ENCODE data around the gene INS. TPM values are rescaled to one million over a fixed set of nuclear protein-coding genes. Genes with fewer than 3 reads are reported as not detected.

The INS gene
- total and polyA plus RNA-seq, 2 of the 4 experiments (the other 2 are of a cell fraction): not detected

DNA sequence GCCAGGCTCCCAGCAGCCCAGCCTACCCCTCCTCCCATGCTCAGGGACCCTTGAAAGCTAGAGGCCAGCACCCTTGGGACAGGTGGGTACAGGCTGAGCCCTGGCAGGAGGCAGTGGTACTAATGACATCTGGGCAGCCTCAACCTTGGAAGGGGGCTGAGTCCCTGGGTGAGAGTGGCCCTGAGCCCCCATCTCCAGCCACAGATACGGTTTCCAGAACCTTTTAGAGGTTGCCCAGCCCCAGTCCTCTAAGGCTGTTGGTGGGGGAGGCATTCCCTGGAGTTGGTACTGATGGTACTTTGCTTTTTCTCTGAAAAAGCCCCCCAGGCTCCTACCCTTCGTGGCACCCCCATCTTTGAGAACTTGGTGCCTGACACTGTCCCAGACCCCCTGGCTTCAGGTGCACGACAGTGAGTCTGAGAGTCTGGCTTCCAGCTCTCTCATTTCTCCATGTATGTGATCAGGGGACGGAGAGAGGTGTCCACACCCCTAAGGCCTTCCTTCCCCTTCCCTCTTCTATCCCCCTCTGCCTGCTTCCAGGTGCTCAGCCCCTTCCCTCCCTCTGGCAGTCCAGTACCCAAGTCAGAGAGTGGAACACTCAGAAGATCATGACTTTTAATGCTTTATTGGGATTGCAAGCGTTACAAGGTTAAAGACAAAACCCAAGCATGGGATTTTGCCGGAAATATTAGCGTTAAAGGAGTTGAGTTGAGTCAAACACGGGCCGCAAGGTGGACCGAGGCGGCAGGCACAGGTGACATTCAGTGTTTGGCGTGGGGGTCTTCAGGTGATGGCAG, 32.3 kb downstream of the INS start:
- no peak overlapping the region for H3K18ac ChIP-seq (ENCODE audit: low read depth, low read length)
- TF ChIP-seq POLR2A (IDR thresholded peaks at IDR 0.05; ENCODE audit: low read depth, low read length) (no peak), MXI1 (IDR thresholded peaks at IDR 0.05; ENCODE audit: borderline replicate concordance, low read depth, low read length) (no peak), RAD21 (IDR thresholded peaks at IDR 0.05; ENCODE audit: low read length) (no peak)
- H2AK5ac ChIP-seq (ENCODE audit: low read depth, low read length): no peak overlapping the region
- DNase-seq (no peak), ATAC-seq (ENCODE audit: low read depth) (no peak)
- H4K5ac ChIP-seq (ENCODE audit: low read depth, low read length): no peak overlapping the region
- no peak overlapping the region for H2BK5ac ChIP-seq (ENCODE audit: low read depth, low read length, poor library complexity, severe bottlenecking)
- BruUV-seq (replicated peaks): no TSS peak
- no peak overlapping the region for H2AFZ ChIP-seq (replicated peaks; ENCODE audit: low read length, poor library complexity)
- in situ Hi-C loops (cut with MboI; ENCODE audit: low sequenced_read_pairs) (no loop called here), intact Hi-C loops (cut with micrococcal nuclease) (no loop called here), dilution Hi-C loops (cut with HindIII; ENCODE audit: low sequenced_read_pairs, unreplicated experiment) (no loop called here)
- H3K4me2 ChIP-seq (ENCODE audit: low read depth, low read length): no peak overlapping the region
- H3K9me3 ChIP-seq (ENCODE audit: control insufficient read depth, insufficient read depth, low read length): no peaks in the 10 kb centered on the region
- H3K27me3 ChIP-seq (ENCODE audit: control insufficient read depth, insufficient read depth, low read length): peaks cover 4% of the 10 kb centered on the region; the same call in 1 of the 2 replicates
- H4K91ac ChIP-seq (ENCODE audit: insufficient read depth, low read depth, low read length): no peak overlapping the region
- no peak overlapping the region for H3K4me3 ChIP-seq (ENCODE audit: insufficient read depth, low read depth, low read length)
- no peak overlapping the region for H3K56ac ChIP-seq (ENCODE audit: extremely low read depth, insufficient read depth, low read length)
- no peak overlapping the region for H2BK20ac ChIP-seq (ENCODE audit: low read depth, low read length)
- H2BK15ac ChIP-seq (ENCODE audit: low read depth, low read length): no peak overlapping the region
- H3K23ac ChIP-seq (ENCODE audit: low read depth, low read length): no peak overlapping the region
- H3K9ac ChIP-seq (ENCODE audit: low read depth, low read length): no peak overlapping the region
- H4K8ac ChIP-seq (ENCODE audit: low read depth in 2 of 2, low read length in 2 of 2): no peak overlapping the region
- no peak overlapping the region for H3K27ac ChIP-seq (ENCODE audit: insufficient read depth, low read length)
- no peak overlapping the region for H2BK120ac ChIP-seq (ENCODE audit: low read depth, low read length)
- no peaks in the 10 kb centered on the region for H3K4me1 ChIP-seq (ENCODE audit: control insufficient read depth, insufficient read depth, low read length)
- WGBS, 2 experiments (ENCODE audit: extremely low coverage in 2 of 2, insufficient read length in 1 of 2): 76% methylated on average over 8 of the region's 12 CpGs; no CpG with 5 or more reads in 1 of the 2 experiments
- no peak overlapping the region for H2AK9ac ChIP-seq (replicated peaks; ENCODE audit: low read depth, low read length, poor library complexity)
- CTCF ChIA-PET: no interaction called here
- peaks cover 2% of the 10 kb centered on the region; the same call in 1 of the 2 replicates for H3K36me3 ChIP-seq (ENCODE audit: control insufficient read depth, insufficient read depth, low read length)
- H3K14ac ChIP-seq (replicated peaks; ENCODE audit: low read depth, low read length): no peak overlapping the region
- peaks cover 13% of the 10 kb centered on the region; the same call in 1 of the 2 replicates for H4K20me1 ChIP-seq (ENCODE audit: insufficient read depth, low read length)
- H3K4ac ChIP-seq (ENCODE audit: low read depth, low read length): no peak overlapping the region
- peaks cover 0 to 6% of the 10 kb centered on the region in 2 experiments; a peak in 2 of 4 replicates for H3K79me1 ChIP-seq (ENCODE audit: low read depth in 1 of 2, low read length in 2 of 2)
- POLR2A ChIA-PET (ENCODE audit: unreplicated experiment): no interaction called here
- peaks cover 7% of the 10 kb centered on the region for H3K9me1 ChIP-seq (ENCODE audit: insufficient read depth, low read length)

Measured in IMR-90 (cell line).